HG02870 (cell line): Measurements from ENCODE around the gene DDX18.
"Not testable (repeated sequence)": the region's sequence is repeated elsewhere in the genome, so short reads cannot be mapped to it uniquely, and the experiment has no call there.

Experiments used
- ATAC-seq: cut with Tn5 transposase; IDR thresholded peaks from one replicate; pipeline ENCODE4 v1.9.1; 2021; ENCODE audit warnings: mild to moderate bottlenecking, moderate library complexity; ENCODE audit not compliant: unreplicated experiment

Gene DDX18

GRCh38 chr2:117814417-117815264 is at the start of gene DDX18:
TSS of gene DDX18 (plus strand) at chr2:117814691. CDS start at chr2:117814778, 87 bp downstream.
- peak; percentile 94 for ATAC-seq

- ATAC-seq: no peak
These were observed 43.8 kb upstream of the DDX18 start for GRCh38 chr2:117770730-117771129.

GRCh38 chr2:117771969-117772630 is 42.4 kb upstream of the DDX18 start:
- ATAC-seq: no peak

GRCh38 chr2:117774716-117775115 is 39.8 kb upstream of the DDX18 start:
- no peak for ATAC-seq

GRCh38 chr2:117775703-117776219 is 38.7 kb upstream of the DDX18 start:
- ATAC-seq: no peak

GRCh38 chr2:117776888-117777287 is 37.6 kb upstream of the DDX18 start:
- ATAC-seq: no peak

- peak; percentile 84 for ATAC-seq
These were observed 28.8 kb upstream of the DDX18 start for GRCh38 chr2:117785740-117786139.

GRCh38 chr2:117786520-117786919 is 28.0 kb upstream of the DDX18 start:
- no peak for ATAC-seq

- no peak for ATAC-seq
These were observed 25.0 kb upstream of the DDX18 start for GRCh38 chr2:117789505-117789904.

GRCh38 chr2:117794668-117795067 is 19.8 kb upstream of the DDX18 start:
- ATAC-seq: no peak

GRCh38 chr2:117801826-117802225 is 12.7 kb upstream of the DDX18 start:
- ATAC-seq: no peak

GRCh38 chr2:117803644-117804325 is 10.7 kb upstream of the DDX18 start:
- ATAC-seq: not testable (repeated sequence)

- no peak for ATAC-seq
These were observed 2.0 kb upstream of the DDX18 start for GRCh38 chr2:117812443-117812842.

- ATAC-seq: no peak
These were observed 1.5 kb downstream of the DDX18 start for GRCh38 chr2:117815946-117816345.

- ATAC-seq: no peak
These were observed 4.4 kb downstream of the DDX18 start for GRCh38 chr2:117818921-117819320.

GRCh38 chr2:117820444-117820843 is 6.0 kb downstream of the DDX18 start:
- peak; percentile 61 for ATAC-seq

GRCh38 chr2:117825437-117825836 is 10.9 kb downstream of the DDX18 start:
- no peak for ATAC-seq

GRCh38 chr2:117827464-117827863 is 13.0 kb downstream of the DDX18 start:
- ATAC-seq: not testable (repeated sequence)

GRCh38 chr2:117828870-117829269 is 14.4 kb downstream of the DDX18 start:
- ATAC-seq: no peak

- ATAC-seq: no peak
These were observed 17.8 kb downstream of the DDX18 start for GRCh38 chr2:117832332-117832731.

GRCh38 chr2:117832905-117833613 is 18.6 kb downstream of the DDX18 start:
- ATAC-seq: no peak
